HG03135 (cell line): ENCODE measurements around the gene TSPAN17.
"Not testable (repeated sequence)": the region's sequence is repeated elsewhere in the genome, so short reads cannot be mapped to it uniquely, and the experiment has no call there.

Experiments used
- ATAC-seq: cut with Tn5 transposase; IDR thresholded peaks from one replicate; pipeline ENCODE4 v1.9.1; 2021; ENCODE audit warnings: mild to moderate bottlenecking, moderate library complexity; ENCODE audit not compliant: unreplicated experiment

The TSPAN17 gene

GRCh38 chr5:176677209-176677939, 30.1 kb downstream of the TSPAN17 start:
- ATAC-seq = no peak

- no peak for ATAC-seq
These were observed 31.3 kb downstream of the TSPAN17 start for GRCh38 chr5:176678584-176678983.

- no peak for ATAC-seq
These were observed 32.3 kb downstream of the TSPAN17 start for GRCh38 chr5:176679365-176680225.

GRCh38 chr5:176680226-176680563, 32.9 kb downstream of the TSPAN17 start:
- no peak for ATAC-seq

GRCh38 chr5:176682016-176682531, 34.8 kb downstream of the TSPAN17 start:
- no peak for ATAC-seq

GRCh38 chr5:176685010-176685409, 37.7 kb downstream of the TSPAN17 start:
- no peak for ATAC-seq

GRCh38 chr5:176687247-176687646, 40.0 kb downstream of the TSPAN17 start:
- no peak for ATAC-seq

GRCh38 chr5:176687881-176688280, 40.6 kb downstream of the TSPAN17 start:
- no peak for ATAC-seq

GRCh38 chr5:176690911-176691310, 43.6 kb downstream of the TSPAN17 start:
- no peak for ATAC-seq

GRCh38 chr5:176691524-176691923, 44.2 kb downstream of the TSPAN17 start:
- no peak for ATAC-seq

GRCh38 chr5:176692326-176692725, 45.0 kb downstream of the TSPAN17 start:
- no peak for ATAC-seq

GRCh38 chr5:176692839-176693476, 45.7 kb downstream of the TSPAN17 start:
- no peak for ATAC-seq

- ATAC-seq = no peak
These were observed 46.2 kb downstream of the TSPAN17 start for GRCh38 chr5:176693477-176693851.

- ATAC-seq = no peak
These were observed 46.9 kb downstream of the TSPAN17 start for GRCh38 chr5:176694146-176694545.

- no peak for ATAC-seq
These were observed 47.3 kb downstream of the TSPAN17 start for GRCh38 chr5:176694631-176695030.

GRCh38 chr5:176695073-176695472, 47.8 kb downstream of the TSPAN17 start:
- no peak for ATAC-seq

- no peak for ATAC-seq
These were observed 50.1 kb downstream of the TSPAN17 start for GRCh38 chr5:176697267-176697933.

- no peak for ATAC-seq
These were observed 50.8 kb downstream of the TSPAN17 start for GRCh38 chr5:176697934-176698538.

GRCh38 chr5:176699446-176699845, 52.2 kb downstream of the TSPAN17 start:
- ATAC-seq = not testable (repeated sequence)

- ATAC-seq = no peak
These were observed 53.1 kb downstream of the TSPAN17 start for GRCh38 chr5:176700239-176700847.
